Sigmoid colon (tissue), 4 donors: Measurements from ENCODE around the gene CLTCL1.

Source experiments
- POLR2A ChIP-seq, 2 donors: fragments of 450-650 bp; IDR thresholded peaks; one replicate each; pipeline ENCODE4 v1.6.1; 2016; ENCODE audit warnings: antibody characterized with exemption in 2 of 2, mild to moderate bottlenecking in 2 of 2, moderate library complexity in 2 of 2
- POLR2AphosphoS5 ChIP-seq, 4 donors: sonication (generic); formaldehyde crosslinking; IDR thresholded peaks; one replicate each; pipeline ENCODE4 v1.6.1; 2017; ENCODE audit warnings: antibody characterized with exemption in 4 of 4
- TF ChIP-seq, protein P1 (sequence below), 4 experiments: fragments of 450-650 bp in 3 of 4; fragments of 200-600 bp in 1 of 4; IDR thresholded peaks; one replicate each; pipeline ENCODE4 v1.5.1; 2016 to 2019; ENCODE audit warnings: antibody characterized with exemption in 4 of 4, mild to moderate bottlenecking in 3 of 4, moderate library complexity in 2 of 4

DNA sequence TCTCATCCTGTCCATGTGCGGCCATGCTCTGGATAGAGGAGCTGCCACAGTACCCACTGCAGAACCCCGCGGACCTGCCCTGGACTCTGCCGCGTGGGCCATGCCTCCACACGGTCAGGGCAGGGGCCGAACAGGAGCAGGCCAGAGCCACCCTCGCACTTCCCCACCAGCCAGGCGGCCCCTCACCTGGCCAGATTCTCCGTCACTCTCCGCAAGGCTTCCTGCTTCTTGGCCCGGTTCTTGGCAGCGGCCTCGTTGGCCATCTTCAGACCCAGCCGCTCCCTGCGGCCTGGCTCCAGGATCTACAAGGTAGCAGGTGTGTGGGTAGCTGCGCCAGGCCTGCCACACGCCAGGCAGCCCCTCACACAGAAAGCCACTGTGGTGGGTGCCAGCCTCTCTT, 156.6 kb downstream of the CLTCL1 start:
- TF ChIP-seq, protein P1, sequence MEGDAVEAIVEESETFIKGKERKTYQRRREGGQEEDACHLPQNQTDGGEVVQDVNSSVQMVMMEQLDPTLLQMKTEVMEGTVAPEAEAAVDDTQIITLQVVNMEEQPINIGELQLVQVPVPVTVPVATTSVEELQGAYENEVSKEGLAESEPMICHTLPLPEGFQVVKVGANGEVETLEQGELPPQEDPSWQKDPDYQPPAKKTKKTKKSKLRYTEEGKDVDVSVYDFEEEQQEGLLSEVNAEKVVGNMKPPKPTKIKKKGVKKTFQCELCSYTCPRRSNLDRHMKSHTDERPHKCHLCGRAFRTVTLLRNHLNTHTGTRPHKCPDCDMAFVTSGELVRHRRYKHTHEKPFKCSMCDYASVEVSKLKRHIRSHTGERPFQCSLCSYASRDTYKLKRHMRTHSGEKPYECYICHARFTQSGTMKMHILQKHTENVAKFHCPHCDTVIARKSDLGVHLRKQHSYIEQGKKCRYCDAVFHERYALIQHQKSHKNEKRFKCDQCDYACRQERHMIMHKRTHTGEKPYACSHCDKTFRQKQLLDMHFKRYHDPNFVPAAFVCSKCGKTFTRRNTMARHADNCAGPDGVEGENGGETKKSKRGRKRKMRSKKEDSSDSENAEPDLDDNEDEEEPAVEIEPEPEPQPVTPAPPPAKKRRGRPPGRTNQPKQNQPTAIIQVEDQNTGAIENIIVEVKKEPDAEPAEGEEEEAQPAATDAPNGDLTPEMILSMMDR (IDR thresholded peaks at IDR 0.05) = no peak
- no peak for TF ChIP-seq POLR2AphosphoS5 (IDR thresholded peaks at IDR 0.05)
- no peak for TF ChIP-seq POLR2A (IDR thresholded peaks at IDR 0.05)
